Suprapubic skin (tissue), 4 donors: ENCODE data around the gene CBFA2T2.

ENCODE experiments used
- POLR2A ChIP-seq, 2 donors: fragments of 450-650 bp; IDR thresholded peaks; one replicate each; pipeline ENCODE4 v1.6.1; 2017; ENCODE audit warnings: antibody characterized with exemption in 2 of 2, mild to moderate bottlenecking in 2 of 2, moderate library complexity in 2 of 2
- POLR2AphosphoS5 ChIP-seq, 3 donors: sonication (generic); formaldehyde crosslinking; IDR thresholded peaks; one replicate each; pipeline ENCODE4 v1.6.1; 2017; ENCODE audit warnings: antibody characterized with exemption in 3 of 3

- TF ChIP-seq POLR2AphosphoS5 (IDR thresholded peaks at IDR 0.05), result no peak
- TF ChIP-seq POLR2A (IDR thresholded peaks at IDR 0.05), result no peak
These were observed 198.4 kb downstream of the CBFA2T2 start for GRCh38 chr20:33687993-33688937.
